GM12864 (cell line): Measurements from ENCODE around the gene GDF15.

Experiments
- DNase-seq: peaks from one replicate; pipeline ENCODE4 v3.0.0-alpha.2; 2011; ENCODE audit warnings: low read depth
- H3K4me3 ChIP-seq: 2 replicates; pipeline ENCODE4 v1.5.1; 2011; ENCODE audit warnings: mild to moderate bottlenecking, low read depth, low read length, control low read depth
- TF ChIP-seq, protein P1 (sequence below): IDR thresholded peaks from 2 replicates; pipeline ENCODE4 v1.5.1; 2011; ENCODE audit warnings: low read depth, mild to moderate bottlenecking, moderate library complexity, low read length, control low read depth, inconsistent platforms; ENCODE audit errors: missing control alignments

The GDF15 gene

DNA sequence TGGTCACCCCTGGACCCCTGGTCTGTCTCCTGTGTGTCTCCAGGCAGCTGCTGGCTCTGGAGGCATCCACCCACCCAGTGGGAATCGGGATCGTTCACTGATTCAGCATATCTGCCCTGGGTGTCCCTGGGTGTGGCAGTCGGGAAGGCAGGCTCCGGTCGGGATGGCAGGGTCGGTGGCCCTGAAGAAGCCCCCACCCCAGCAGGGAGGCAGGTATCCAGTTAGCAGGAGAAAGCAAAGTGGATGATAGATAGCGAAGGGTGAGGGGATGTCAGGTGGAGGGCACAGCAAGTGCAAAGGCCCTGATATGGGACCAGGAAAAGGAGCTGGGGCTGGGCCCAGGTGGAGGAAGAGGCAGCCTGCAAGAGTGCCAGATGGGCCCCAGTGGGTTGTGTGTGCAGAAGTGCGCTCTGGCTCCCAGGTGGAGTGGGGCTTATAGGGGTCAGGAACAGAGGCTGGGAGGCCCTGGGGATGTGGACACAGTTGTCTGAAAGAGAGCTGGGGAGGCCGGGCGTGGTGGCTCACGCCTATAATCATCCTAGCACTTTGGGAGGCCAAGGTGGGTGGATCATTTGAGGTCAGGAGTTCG is 35.5 kb downstream of the GDF15 start:
- TF ChIP-seq, protein P1, sequence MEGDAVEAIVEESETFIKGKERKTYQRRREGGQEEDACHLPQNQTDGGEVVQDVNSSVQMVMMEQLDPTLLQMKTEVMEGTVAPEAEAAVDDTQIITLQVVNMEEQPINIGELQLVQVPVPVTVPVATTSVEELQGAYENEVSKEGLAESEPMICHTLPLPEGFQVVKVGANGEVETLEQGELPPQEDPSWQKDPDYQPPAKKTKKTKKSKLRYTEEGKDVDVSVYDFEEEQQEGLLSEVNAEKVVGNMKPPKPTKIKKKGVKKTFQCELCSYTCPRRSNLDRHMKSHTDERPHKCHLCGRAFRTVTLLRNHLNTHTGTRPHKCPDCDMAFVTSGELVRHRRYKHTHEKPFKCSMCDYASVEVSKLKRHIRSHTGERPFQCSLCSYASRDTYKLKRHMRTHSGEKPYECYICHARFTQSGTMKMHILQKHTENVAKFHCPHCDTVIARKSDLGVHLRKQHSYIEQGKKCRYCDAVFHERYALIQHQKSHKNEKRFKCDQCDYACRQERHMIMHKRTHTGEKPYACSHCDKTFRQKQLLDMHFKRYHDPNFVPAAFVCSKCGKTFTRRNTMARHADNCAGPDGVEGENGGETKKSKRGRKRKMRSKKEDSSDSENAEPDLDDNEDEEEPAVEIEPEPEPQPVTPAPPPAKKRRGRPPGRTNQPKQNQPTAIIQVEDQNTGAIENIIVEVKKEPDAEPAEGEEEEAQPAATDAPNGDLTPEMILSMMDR = no peak
- H3K4me3 ChIP-seq = 0 out of 2 replicates have a peak overlapping the region, but pooled peaks have one; percentile 57
- no peak for DNase-seq

DNA sequence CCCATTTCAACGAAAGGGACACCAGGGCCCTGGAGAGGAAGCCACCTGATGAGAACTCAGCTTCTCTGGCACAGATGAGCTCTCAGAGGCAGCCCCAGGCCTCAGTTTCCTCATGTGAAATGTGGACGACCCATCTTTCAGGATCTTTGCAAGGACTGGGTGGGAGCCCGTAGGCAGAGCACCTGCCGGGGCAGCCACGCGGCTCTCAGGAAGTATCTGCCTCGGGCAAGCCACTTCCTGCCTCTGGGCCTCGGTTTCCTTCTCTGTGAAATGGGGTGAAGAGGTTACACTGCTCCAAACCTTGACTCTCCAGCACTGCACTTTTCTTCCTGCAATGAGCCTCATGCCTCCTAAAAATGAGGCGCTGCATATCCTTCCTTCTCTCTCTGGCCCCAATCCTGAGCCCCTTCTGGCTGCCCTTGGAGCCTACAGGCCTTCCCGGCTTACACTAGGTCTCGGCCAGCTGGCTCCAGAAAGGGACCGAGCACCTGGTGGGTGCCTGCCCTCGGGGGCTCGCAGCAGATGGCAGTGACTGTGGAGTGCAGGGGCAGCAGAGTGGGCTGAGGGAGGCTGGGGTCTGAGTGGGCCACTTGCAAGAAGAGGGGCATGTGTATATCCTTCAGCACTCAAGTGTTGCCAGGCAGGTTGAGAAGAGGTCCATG is 36.7 kb downstream of the GDF15 start:
- no peak overlapping the region for H3K4me3 ChIP-seq
- TF ChIP-seq, protein P1 = no peak
- no peak for DNase-seq

DNA sequence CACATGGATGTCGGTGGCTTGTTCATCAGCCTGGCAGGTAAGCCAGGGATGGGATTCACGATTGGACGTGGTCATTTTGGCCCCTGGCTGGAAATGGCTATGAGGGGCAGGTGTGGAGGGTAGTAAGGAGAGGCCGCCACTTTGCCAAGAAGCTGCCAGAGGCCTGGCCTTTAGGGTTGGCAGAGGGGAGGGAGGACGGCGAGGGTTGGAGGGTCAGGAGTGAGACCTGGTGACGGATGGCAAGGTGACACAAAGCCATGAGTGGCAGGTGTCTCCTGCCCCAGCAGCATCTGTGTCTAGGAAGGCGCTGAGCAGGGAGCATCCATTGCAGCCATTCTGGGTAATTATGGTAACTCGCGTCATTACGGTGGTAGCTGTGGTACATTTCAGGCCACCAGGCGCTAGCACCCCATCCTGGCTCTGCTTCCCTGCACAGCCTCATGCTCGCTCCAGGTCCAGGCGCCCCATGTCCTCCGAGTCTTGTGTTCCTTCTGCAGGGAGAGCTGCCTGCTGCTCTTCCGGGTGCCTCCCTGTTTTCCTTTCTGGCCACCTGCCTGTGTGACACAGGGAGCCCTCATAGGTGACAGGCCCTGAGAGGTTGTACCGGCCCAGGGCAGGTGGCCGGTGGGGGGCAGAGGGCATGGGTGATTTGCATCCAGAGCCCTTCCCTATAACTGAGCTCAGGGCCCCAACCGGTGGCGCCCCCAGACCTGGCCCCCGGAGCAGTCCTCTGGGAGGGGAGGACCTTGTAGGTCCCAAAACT is 37.5 kb downstream of the GDF15 start:
- TF ChIP-seq, protein P1 = no peak
- no peak for DNase-seq

DNA sequence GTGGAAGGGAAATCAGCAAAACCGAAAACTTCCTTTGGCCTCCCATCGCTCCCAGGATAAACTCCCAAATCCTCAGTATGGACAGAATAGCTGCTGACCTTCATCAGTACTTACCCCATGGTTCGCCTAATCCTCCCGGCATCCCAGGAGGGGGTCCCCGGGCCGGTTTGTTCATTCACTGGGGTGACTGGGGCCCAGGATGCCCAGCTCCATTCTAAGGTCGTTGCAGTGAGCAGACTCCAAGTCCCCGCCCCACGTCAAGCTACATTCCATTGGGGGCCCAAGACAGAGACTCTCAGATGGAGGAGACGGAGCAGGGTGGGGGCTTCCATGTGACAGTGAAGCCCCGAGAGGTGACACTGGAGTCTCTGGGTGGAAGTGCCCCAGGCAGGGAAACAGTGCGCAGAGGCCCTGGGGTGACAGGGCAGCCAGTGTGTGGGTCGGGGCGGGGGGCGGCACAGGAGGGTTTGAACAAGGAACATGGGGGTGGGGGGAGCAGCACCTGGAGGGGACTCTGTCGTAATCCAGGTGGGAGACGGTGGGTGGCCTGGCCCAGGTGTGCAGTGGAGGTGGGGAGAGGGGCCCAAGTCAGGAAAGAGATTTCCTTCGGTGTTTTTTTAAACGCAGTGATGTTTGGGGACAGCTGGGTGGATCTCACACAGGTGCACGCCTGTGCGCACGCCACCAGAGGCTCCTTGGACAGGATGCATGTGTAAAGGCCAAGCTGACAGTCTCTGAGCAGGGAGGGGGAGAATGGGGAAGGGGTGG is 38.3 kb downstream of the GDF15 start:
- no peak overlapping the region for H3K4me3 ChIP-seq
- DNase-seq = no peak
- TF ChIP-seq, protein P1 = no peak

More for the DNA sequence above, 37.5 kb downstream of the GDF15 start:
- no peak overlapping the region for H3K4me3 ChIP-seq

DNA sequence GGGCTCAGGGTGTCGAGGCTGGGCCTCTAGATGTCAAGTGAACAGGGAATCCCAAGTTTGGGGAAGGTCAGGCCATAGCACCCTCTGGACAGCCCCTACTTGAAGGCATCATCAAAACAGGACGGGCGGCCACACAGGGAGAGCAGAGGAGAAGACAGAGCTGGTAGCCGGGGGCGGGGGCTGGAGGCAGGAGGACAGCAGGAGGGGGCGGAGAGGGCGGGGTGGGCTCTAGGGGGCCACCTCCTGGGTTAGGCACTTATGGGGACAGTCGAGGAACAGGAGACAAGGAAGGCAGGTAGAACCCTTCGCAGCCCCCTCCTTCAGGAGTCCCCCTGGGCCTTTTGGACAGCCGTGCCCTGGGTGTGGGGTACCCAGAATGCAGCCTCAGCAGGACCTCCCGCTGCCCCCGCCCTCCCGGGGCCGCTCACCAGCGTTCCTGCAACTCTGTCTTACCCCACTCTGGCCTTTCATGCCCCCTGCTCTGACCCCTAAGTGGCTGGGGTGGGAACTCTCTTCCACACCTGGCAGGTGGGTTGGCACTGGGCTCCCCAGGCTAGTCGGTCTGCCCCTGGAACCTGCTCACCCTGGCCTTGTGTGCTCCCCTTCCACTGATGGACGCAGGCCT is 39.0 kb downstream of the GDF15 start:
- TF ChIP-seq, protein P1 = no peak
- H3K4me3 ChIP-seq = no peak overlapping the region
- DNase-seq = no peak

DNA sequence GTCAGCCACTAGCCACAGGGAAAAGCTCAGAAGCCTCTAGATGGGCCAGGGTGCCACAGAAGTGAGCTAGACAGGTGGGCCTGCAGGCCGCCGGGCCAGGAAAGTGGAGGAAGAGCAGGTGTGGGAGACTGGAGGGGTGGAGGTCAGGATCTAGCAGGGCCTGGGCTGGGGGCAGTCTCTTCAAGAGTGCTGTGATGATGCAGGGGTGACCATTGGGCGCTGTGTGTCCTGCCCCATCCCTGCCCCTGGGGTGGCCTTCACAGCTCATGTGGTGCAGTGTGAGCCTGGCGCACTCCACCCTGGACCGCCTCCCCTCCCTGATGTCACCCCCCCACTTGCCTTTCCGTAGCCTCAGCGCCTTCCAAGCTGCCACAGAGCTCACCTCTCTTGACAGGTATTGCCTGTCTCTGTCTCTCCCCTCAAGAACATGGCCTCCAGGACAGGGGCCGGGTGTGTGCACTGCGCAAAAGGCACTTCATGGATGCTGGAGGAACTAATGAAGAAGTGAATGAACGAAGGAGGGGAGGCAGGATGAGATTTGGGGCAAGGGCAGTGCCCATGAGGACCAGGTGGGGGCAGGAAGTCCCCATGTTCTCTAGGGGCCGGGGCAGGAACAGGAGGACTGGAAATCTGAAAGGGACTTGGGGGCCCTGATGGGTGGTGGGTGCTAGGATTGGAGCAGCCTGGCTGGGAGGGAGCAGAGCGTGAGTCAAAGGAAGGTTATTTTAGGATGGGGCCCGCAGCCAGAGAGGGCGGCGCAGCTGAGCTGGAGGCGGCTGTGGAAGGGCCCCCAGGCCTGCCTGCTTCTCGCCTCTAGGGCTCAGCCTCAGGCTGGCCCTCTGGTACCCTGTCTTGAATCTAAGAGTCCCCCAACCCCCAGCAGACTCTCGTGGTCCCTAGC is 39.8 kb downstream of the GDF15 start:
- no peak for DNase-seq
- no peak overlapping the region for H3K4me3 ChIP-seq
- TF ChIP-seq, protein P1 = no peak
